Medulla oblongata (tissue), 1 donor: ENCODE data around the gene RNF150.
A peak's percentile ranks its signal among the peaks of the same experiment; 100 is the strongest.

ENCODE experiments used
- DNase-seq: peaks from one replicate; pipeline ENCODE4 v3.0.0-alpha.2; 2015; ENCODE audit errors: extremely low spot score

The RNF150 gene

DNA sequence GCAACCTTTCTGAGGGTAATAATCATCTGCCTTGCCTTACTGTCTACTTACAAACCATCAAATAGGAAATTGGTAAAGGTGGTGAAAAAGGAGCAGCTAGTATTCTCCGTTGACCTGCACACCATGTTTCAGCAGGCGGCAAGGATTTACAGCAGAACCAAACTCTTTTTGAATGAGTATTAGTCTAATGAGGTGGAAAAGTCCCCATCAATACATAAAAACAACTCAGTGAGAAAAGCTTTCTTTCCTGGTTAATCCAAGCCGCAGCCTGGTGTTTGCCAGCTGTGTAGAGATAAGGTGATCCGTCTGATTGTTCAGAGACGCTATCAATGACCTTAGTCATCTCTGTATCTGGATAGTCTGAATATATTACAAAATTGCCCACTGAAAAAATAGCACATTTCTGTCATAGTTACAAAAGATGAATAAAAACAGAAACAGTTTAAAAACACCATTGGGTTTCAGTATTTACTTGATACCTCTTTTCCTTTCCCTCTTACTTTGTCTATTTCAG is 266.7 kb downstream of the RNF150 start:
- no peak for DNase-seq

DNA sequence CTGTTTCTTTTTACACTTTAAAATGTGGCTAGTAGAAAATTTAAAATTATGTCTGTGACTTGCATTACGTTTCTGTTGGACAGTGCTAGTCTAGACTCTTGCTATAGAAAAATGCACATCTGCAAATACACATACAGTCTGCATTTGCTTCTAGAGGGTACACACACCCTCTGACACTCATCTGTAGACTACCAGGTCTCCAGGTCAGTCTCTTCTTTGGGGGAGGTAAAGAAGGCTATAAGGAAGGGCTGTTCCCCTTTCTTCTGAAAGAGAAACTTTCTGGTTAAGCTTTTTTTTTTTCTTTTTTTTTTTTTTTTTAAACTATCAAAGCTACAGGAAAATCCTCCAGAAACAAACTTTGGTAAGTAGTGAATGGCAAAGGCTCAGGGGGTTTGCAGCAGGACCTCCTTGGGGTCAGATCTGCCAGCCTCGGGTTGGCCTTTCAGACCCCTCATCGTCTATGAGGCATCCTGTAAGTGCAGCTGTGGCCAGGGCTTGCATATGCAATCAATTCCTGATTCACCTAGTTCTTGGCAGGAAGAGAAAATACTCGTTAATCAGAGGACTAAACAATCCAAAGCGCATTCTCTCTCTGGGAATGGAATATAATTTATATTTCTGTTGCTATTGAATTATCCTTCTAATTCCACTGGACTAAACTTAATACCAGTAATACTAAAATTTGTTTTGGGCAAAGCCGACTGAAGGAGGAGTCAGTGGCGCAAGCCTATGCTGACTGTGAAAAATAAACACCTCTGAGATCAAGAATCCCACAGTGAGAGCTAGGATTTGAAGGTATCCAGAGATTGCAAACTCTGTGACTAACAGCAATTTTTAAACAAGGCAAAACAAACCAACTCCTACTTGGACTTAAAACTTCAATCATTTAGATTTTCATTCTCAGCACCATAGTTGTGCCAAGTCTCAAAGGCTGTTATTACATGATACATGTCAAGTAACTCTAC is 267.7 kb downstream of the RNF150 start:
- no peak for DNase-seq

DNA sequence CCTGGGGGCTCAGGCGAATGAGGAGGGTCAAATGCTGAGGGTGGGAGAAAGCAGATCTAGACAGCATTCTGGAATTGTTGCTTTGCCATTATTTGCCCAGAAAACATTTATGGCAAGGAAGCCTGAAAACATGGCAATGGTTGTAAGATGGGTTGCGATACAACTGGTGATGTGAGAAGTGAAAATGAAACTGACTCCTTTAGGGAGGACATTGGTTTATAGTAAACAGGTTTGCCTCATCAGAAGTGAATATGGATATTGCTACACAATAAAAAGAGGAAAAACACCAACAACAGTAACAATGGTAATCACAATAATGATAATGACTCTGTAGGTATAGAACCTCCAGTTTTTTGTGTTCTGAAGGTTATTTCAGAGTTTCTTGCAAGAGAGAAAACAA is 270.1 kb downstream of the RNF150 start:
- no peak for DNase-seq

- DNase-seq = no peak
Measured at GRCh38 chr4:140862177-140862442, 271.2 kb downstream of the RNF150 start.

DNA sequence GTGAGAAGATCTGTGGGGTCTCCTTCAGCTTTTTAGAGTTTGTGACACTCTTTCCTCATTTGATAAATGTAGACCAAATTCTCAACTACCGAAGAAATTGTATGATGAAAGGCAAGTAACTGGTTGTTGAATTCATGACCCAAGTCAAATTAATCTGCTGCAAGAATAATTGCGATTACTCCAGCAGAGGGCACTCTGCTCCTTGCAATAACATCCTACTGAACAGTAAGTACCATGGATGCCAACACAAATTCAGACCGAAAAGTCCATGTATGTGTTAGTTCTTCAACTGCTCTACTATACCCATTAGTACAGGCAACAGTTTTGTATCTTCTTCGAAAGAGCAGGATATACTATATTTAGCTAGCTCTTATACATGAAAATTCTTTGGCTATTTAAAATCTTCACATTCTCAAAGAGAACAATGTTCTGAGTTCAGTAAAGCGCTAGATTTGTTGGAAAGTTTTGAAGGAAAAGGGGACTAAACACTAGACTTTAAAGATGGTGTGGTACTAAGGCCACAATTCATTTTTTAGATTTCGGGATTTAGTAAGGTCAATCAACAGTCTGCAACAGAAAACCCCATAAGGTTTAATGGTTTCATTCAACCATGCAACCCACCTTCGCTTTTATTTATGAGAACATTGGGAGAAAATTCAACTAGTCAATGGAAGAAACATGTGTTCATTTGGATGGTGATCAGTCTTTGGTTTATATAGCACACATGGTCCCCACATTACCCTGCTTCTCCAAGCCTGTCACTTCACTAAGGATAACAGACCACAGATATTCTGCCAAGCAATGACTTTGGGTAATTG is 271.7 kb downstream of the RNF150 start:
- peak; percentile 94 for DNase-seq

GRCh38 chr4:140858897-140859296 is 274.4 kb downstream of the RNF150 start:
- DNase-seq = no peak

DNA sequence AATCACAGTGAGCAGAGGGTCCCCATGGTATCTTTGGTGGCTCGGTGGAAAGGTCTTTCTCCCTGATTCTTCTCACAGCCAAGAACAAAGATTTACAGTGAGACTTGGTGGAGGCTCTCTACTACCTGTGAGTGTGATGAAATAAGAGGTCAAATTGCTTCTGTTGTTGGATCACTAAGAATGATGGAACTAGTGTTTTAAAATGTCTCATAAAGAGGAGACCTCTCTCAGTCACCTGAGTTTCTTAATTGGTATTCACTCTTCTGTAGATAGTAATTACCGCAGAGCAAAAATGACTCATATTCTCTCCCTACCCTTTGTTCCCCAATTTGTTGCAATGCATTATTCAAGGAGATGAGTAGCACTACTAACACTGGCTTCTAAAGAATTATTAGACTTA is 276.2 kb downstream of the RNF150 start:
- no peak for DNase-seq

- no peak for DNase-seq
Measured at GRCh38 chr4:140856621-140857062, 276.6 kb downstream of the RNF150 start.

- no peak for DNase-seq
Measured at GRCh38 chr4:140854168-140854567, 279.1 kb downstream of the RNF150 start.

GRCh38 chr4:140851804-140852203 is 281.5 kb downstream of the RNF150 start:
- no peak for DNase-seq

GRCh38 chr4:140851032-140851636 is 282.1 kb downstream of the RNF150 start:
- DNase-seq = peak; percentile 88

DNA sequence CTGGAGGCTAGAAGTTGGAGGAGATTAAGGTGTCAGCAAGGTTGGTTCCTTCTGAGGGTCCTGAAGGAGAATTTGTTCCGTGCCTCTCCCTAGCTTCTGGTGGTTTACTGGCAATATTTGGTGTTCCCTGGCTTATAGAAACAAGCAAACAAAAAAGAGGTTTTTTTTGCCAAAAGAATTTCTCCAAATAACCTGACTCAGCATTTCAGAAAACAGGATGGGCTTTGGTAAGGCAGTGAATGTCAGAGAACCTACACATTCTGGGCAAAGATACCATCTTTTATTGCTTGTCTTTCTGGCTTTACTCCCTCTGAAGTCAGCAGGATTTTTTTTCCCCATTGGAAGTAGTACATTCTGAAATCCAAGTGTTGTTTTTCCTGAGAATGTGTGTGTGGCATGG is 283.7 kb downstream of the RNF150 start:
- DNase-seq = no peak

DNA sequence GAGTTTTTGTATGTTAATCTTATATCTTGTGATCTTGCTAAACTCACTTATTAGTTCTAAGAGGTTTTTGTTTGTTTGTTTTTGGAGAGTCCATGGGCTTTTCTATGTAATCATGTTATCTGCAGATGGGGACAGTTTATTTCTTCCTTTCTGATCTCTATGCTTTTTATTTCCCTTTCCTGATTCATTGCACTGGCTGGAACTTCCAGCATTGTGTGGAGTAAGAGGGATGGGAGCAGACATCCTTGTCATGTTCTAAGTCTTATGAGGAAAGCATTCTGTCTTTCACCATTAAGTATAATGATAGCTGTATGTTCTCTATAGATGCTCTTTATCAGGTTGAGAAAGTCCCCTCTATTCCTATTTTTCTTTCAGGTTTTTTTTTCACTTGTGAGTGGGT is 286.5 kb downstream of the RNF150 start:
- DNase-seq = no peak

DNA sequence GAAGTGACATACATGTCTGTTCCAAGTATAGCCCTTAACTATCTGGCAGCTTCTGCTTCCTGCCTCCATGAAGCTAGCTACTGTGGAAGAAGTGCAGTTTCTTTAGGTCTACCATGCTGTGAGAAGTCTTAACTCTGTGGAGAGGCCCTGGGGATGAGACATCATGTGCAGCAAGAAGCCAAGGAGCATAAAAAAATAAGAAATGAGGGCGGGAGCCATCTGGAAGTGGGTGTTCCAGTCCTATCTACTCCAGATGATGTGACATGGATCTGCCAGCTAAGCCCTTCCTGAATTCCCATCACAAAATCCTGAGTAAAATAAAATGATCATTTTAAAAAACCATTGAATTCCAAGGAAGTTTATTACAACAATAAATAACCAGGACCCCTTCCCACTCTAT is 289.2 kb downstream of the RNF150 start:
- DNase-seq = no peak

DNA sequence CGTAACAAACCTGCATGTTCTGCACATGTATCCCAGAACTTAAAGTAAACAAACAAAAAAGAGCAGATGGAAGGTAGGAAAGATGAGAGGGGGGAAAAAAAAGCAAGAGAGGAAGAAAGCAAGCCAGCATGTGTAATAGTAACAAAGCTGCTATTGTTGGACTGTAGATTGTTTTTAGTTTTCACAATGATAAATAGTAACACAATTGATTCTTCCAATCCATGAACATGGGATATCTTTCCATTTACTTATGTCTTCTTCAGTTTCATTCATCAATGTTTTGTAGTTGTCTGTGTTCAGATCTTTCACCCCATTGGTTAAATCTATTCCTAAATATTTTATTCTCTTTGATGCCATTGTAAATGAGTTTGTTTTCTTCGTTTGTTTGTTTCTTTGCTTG is 292.1 kb downstream of the RNF150 start:
- no peak for DNase-seq

DNA sequence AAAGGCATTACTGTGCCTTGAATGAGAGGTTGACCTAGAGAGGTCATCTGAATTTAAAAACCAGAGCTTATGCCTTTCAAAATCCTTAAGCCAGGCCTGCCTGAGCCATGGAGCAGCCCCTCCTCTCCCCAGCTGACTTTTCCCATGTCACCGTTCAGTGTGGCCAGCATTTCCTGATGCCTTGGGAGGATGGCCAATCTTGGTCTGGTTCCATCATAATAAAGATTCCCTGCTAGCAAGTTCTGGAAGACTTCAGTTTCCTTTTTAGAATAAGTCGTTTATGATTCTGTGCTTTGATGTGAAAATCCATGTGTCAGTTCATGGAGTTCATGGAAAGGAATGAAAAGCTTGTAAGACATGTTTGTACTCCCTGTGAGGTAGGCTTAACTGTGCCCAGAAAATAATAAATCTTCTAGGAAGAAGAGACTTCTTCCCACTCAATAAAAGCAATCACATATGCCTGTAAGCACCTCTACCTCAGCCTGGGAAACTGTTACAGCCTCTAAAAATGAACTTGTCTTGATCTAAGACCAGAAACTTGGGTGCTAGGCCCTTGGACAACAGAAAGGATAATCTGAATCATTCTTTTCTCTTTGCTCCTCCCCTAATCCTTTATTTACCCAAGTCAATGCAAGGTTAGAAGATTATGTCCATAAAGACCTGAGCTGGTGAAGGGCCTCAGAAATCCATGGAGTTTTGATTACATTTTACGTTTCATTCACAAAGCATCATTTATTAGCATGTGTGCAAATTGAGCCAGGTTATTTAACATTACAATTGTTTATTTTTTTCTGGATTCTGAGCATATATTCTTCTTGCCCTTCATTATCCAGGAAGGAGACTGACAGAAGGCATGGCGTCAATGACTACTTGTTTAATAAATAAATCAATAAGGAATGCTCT is 293.1 kb downstream of the RNF150 start:
- no peak for DNase-seq

DNA sequence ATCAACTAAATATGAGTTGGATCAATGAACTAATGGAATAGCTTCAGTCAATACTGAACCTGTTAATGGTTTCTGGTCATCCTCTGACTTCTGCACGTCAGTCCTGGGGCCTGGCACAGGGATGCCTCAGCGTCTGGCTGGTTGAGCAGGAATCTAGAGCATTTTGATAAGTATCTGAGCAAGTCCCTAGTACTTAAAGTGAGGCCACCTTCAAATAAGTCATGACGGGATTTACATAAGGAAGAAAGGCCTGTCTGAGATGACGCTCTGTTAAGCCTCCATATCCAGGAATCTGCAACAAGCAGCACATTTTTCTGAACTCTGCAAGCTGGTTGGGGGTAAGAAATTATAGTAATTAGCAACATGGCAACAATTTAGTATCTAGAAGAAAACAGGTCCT is 293.9 kb downstream of the RNF150 start:
- no peak for DNase-seq

DNA sequence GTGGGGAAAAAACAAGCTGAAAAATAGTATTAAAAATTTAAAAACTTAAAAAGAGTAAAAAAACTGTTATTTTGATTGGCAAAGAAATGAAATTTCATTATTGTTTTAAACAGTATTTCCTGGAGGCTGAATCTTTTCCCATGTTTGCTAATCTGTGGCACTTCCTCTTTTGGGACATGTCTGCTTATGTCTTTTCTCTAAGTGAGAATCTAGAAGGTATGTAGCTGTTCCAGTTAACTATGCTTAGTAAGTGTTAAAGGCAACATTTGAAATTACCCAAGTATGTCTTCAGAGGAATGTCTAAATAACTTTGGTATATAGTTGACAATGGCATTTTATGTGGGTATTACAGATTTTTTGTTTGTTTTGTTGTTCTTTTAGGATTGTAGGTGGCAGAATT is 295.5 kb downstream of the RNF150 start:
- peak; percentile 19 for DNase-seq

GRCh38 chr4:140834839-140835495 is 298.3 kb downstream of the RNF150 start:
- DNase-seq = peak; percentile 12

GRCh38 chr4:140833280-140833679 is 300.0 kb downstream of the RNF150 start:
- no peak for DNase-seq

GRCh38 chr4:140829825-140830224 is 303.4 kb downstream of the RNF150 start:
- DNase-seq = no peak
